Forelimb muscle (tissue), 1 donor: Measurements from ENCODE around the gene VMP1. TPM values are rescaled to one million over a fixed set of nuclear protein-coding genes. Genes with fewer than 3 reads are reported as not detected.

Experiments used
- DNase-seq: peaks from one replicate; pipeline ENCODE4 v3.0.0-alpha.2; 2013; ENCODE audit warnings: low read depth
- polyA plus RNA-seq: library from polyadenylated mRNA; unstranded; fragments of 120-200 nt; gene quantifications from one replicate; pipeline ENCODE4 v1.2.1, GENCODE V29; 2013; ENCODE audit not compliant: insufficient read length

VMP1 gene
- polyA plus RNA-seq, 1 donor = 43.6 TPM

DNA sequence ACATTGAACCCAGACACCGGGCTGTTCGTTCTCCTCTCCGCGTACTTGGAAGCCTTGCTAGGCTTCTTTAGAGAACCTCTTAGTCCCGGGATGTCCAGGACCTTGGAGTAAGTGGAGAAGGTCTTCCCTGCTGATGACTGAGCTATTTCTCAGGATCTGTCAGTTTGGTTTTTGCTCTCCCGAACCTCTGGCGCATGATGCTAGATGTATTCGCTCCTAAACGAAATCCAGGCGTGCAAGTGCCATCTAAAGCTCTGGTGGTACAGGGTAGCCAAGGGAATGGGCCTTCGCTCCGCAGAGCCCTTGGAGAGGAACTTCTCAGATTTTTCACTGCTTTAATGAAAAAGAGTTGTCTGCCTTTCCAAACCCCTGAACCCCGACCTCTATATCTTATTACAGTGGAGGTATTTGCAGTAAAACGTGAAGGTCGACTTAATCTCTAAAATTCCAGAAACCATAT, 547 bp downstream of the VMP1 start:
- no peak for DNase-seq

DNA sequence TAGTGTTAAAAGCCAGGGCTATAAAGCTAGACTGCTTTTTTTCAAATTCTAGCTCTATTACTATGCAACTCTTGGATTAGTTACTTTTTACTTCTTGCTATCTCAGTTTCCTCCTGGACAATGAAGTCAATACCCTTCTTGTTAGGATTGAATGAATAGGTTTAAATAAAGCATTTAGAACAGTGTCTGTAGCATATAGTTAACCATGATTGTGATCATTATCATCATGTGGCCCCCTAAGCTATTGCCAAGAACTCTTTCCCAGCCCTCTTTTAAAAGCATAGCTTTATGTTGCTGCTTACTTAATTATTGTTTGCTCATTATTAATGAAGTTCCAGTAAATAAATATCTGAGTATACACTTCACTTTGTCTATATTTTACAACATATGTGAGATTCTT, 4.5 kb downstream of the VMP1 start:
- no peak for DNase-seq

GRCh38 chr17:59712862-59713261, 5.4 kb downstream of the VMP1 start:
- DNase-seq = no peak

- no peak for DNase-seq
These were observed 6.8 kb downstream of the VMP1 start for GRCh38 chr17:59714255-59714654.

DNA sequence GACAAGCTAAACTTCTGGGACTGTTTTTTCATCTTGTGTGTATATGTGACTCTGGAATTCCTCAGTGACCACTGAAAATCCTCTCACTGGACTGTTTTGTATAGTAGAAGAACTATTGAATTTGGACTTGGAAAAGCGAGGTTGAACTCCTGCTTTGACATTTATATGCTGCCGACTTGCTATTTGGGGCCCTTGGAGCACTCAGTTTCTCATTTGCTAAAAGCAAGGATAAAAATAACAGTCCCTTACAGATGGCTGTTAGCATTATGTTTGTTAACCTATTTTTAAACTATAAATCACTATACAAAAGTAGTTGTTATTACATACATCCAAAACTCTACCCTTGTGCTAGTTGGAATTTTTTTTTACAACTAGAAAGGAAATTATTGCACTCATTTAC, 9.0 kb downstream of the VMP1 start:
- DNase-seq = no peak

DNA sequence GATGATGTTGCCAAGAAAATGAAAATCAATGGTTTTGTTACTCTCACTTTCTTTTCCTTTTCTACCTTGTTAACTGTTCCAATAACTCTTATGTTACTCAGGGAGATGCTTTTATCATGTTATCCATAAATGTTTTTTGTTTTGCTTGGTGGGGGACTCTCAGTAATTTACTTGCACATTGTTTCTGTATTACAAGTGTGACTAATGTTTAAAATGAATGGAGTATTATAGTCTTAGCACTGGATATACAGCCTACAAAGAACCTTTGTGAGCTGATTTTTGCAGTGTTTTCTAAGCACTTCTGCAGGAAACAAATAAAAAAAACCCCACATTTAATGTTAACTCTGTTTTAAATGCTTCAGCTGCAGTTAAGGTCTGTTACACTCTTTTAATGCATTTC, 12.1 kb downstream of the VMP1 start:
- DNase-seq = no peak

GRCh38 chr17:59722623-59723022, 15.2 kb downstream of the VMP1 start:
- DNase-seq = no peak

- no peak for DNase-seq
These were observed 15.6 kb downstream of the VMP1 start for GRCh38 chr17:59723041-59723440.

DNA sequence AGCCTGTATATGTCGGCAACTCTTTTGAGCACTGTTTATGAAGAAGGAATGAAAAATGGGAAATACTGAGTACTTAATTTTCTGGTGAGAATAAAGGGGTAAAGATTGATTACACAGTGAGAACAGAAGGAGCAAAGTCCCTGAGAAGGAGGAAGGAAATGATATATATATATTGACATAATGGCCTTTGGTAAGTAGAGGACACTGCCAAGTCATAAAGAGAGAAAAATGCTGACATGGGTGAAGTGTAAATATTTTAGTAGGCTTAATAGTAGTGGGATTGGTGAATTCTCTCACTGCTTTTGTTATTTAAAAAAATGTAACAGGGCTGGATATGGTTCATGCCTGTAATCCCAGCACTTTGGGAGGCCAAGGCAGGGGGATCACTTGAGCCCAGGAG, 16.2 kb downstream of the VMP1 start:
- no peak for DNase-seq

GRCh38 chr17:59725691-59726090, 18.2 kb downstream of the VMP1 start:
- DNase-seq = no peak

DNA sequence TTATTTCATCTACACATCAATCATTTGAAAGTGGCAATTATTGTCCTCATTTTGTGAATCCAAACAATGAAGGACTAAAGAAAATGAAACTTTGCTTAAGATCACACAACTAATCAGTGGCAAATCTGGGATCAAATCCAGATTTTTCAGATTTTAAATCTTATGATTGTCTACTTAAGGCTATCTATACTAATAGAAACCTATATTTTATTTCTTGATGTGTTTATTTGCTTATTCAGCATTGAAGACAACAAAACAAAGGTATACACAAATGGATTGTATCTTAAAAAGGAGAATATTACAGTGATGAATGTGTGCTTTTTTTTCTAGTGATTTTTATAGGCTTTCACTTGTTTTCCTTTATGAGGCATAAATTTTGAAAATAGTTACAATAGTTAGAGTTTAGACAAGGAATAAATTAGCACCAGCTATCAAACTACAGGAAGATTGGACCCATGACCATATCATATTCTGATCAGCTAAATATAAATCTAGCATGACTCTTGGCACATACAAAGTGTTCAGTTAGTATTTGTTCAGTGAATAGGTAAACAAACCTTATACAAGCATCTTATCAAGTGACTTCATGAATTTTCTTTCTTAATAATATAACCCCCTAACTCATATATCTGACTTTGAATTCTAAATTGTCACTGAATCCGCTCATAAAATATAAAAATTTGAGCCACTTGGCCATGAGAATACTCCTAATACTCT, 20.5 kb downstream of the VMP1 start:
- no peak for DNase-seq

DNA sequence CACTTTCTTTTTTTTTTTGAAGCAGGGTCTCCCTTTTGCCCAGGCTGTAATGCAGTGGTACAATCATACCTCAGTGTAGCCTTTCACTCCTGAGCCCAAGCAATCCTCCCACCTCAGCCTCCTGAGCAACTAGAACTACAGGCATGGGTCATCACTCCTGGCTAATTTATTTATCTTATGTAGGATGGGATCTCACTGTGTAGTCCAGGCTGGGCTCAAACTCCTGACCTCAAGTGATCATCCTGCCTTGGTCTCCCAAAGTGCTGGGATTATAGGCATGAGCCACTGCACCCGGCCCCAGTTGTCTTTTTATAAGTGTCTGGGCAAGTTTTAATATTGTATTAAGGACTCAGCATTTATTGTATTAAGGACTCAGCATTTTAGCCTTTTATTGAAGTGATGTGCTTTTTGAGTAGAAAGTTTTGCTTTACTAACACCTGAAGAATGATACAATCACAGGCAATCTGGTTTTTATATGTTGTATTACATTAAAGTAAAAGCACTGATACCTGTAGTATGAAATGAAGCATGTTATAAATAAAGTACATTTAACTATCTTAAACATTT, 22.9 kb downstream of the VMP1 start:
- DNase-seq = no peak

GRCh38 chr17:59733697-59734096, 26.2 kb downstream of the VMP1 start:
- no peak for DNase-seq

GRCh38 chr17:59734226-59734625, 26.8 kb downstream of the VMP1 start:
- DNase-seq = no peak

- DNase-seq = no peak
These were observed 29.9 kb downstream of the VMP1 start for GRCh38 chr17:59737324-59737723.

DNA sequence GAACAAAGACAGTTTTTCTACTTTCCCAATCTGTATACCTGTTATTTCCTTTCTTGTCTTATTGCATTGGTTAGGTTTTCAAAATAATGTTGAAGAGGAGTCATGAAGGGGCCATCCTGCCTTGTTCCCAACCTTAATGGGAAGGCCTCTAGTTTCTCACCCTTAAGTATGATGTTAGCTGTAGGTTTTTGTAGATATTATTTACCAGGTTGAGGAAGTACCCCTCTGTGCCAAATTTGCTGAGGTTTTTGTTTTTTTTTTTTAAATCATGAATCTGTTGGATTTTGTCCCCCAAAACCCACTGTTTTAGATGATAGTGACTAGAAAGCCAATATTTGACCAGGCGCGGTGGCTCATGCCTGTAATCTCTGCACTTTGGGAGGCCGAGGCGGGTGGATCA, 36.4 kb downstream of the VMP1 start:
- no peak for DNase-seq

GRCh38 chr17:59745040-59745439, 37.6 kb downstream of the VMP1 start:
- DNase-seq = no peak

- DNase-seq = no peak
These were observed 39.5 kb downstream of the VMP1 start for GRCh38 chr17:59746849-59747445.

- DNase-seq = no peak
These were observed 41.1 kb downstream of the VMP1 start for GRCh38 chr17:59748591-59748990.

- no peak for DNase-seq
These were observed 44.5 kb downstream of the VMP1 start for GRCh38 chr17:59751955-59752413.

- DNase-seq = no peak
These were observed 45.0 kb downstream of the VMP1 start for GRCh38 chr17:59752446-59752845.

DNA sequence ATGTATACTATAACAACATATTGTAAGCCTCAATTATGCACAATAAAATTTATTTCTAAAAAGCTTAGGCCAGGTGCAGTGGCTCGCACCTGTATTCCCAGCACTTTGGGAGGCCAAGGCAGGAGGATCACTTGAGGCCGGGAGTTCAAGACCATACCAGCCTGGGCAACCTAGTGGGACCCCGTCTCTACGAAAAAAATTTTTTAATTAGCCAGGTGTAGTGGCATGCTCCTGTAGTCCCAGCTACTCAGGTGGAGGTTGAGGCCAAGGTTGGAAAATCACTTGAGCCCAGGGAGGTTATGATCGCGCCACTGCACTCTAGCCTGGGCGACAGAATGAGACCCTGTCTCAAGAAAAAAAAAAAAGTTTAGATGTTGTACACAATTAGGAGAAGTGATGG, 45.5 kb downstream of the VMP1 start:
- no peak for DNase-seq
